Prostate gland (tissue), 2 donors: ENCODE results near the gene SSTR5.

Experiments
- POLR2AphosphoS5 ChIP-seq: sonication (generic); formaldehyde crosslinking; IDR thresholded peaks from one replicate; pipeline ENCODE4 v1.6.1; 2017; ENCODE audit warnings: antibody characterized with exemption
- TF ChIP-seq, protein P1 (sequence below), 4 experiments: fragments of 200-600 bp in 2 of 4; fragments of 450-650 bp in 2 of 4; sonication (generic) in 2 of 4; IDR thresholded peaks; 1 replicate in 3 of 4; 2 replicates in 1 of 4; pipeline ENCODE4 v1.5.1; 2016 to 2019; ENCODE audit warnings: antibody characterized with exemption in 4 of 4, mild to moderate bottlenecking in 2 of 4, moderate library complexity in 2 of 4

DNA sequence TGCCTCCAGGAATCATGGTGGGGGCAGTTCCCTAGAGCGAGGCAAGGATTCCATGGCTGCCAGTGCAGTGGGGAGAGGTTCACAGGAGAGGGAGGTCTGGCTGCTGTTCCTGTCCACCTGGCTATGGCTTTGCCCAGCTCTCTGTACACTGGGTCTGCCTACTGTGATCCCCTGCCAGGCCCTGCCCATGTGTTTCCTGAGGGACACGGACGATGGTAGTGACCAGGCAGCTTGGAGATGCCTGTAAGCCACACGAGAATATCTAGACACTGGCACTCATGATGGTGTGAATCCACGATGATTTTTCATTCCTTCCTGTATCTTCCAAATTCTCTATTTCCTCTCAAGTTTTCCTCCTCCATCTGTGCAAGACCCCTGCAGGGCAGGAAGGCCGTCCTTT lies 12.4 kb downstream of the SSTR5 start:
- TF ChIP-seq, protein P1, sequence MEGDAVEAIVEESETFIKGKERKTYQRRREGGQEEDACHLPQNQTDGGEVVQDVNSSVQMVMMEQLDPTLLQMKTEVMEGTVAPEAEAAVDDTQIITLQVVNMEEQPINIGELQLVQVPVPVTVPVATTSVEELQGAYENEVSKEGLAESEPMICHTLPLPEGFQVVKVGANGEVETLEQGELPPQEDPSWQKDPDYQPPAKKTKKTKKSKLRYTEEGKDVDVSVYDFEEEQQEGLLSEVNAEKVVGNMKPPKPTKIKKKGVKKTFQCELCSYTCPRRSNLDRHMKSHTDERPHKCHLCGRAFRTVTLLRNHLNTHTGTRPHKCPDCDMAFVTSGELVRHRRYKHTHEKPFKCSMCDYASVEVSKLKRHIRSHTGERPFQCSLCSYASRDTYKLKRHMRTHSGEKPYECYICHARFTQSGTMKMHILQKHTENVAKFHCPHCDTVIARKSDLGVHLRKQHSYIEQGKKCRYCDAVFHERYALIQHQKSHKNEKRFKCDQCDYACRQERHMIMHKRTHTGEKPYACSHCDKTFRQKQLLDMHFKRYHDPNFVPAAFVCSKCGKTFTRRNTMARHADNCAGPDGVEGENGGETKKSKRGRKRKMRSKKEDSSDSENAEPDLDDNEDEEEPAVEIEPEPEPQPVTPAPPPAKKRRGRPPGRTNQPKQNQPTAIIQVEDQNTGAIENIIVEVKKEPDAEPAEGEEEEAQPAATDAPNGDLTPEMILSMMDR (IDR thresholded peaks at IDR 0.05), result no peak
- no peak for TF ChIP-seq POLR2AphosphoS5
